ENCODE data around the gene WNT3.

DNA sequence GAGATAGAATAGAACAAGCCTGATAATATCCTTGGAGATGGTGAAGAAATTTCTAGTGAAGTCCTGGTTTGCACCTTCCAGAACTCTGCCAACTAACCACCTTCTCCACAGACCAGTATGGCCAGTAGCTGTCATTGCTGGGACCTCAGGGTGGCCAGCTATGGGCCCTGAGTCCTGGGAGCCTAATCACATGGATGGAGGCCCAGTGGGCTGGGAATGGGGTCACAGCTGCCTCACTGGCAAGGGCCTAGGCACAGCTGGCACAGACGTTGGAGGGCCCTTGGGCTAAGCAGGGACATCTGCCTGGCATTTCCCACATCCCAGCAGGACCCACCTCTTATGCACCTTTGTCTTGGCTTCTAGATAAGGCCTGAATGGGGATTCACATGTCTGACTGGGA is 7.6 kb upstream of the WNT3 start:
- TF ChIP-seq YY1 (IDR thresholded peaks at IDR 0.05; ENCODE audit: insufficient read depth, insufficient read length) (no peak), SUZ12 (IDR thresholded peaks at IDR 0.05; ENCODE audit: extremely low read depth, insufficient read depth, insufficient read length) (no peak), ZNF274 (IDR thresholded peaks at IDR 0.05; ENCODE audit: low read depth, low read length) (no peak)
